AG04450 (cell line): Measurements from ENCODE around the gene GPR82. TPM values are rescaled to one million over a fixed set of nuclear protein-coding genes. Genes with fewer than 3 reads are reported as not detected.

Experiments
- CTCF ChIA-PET: fragments of 300-600, 350-600 bp; formaldehyde crosslinking; extraction: SDS; loops from one replicate; lab custom pipeline; 2022; ENCODE audit warnings: antibody characterized with exemption, inconsistent platforms; lab: Charles Lee
- POLR2A ChIA-PET: fragments of 350-600 bp; formaldehyde crosslinking; extraction: SDS; loops from one replicate; lab custom pipeline; 2021; ENCODE audit warnings: antibody characterized with exemption, inconsistent platforms; lab: Yijun Ruan, JAX
- DNase-seq: peaks from one replicate; pipeline ENCODE4 v3.0.0-alpha.2; 2011; ENCODE audit warnings: low read depth, low spot score
- H3K27ac ChIP-seq: one replicate; pipeline ENCODE4 v1.5.1; 2012; ENCODE audit warnings: low read depth, low read length, control low read depth
- H3K27me3 ChIP-seq: one replicate; pipeline ENCODE4 v1.6.0; 2012; ENCODE audit warnings: low read length; ENCODE audit not compliant: control insufficient read depth, insufficient read depth
- H3K4me3 ChIP-seq: 2 replicates; pipeline ENCODE4 v1.5.1; 2011; ENCODE audit warnings: mild to moderate bottlenecking, low read depth, low read length, control low read depth
- H3K9me3 ChIP-seq: 2 replicates; pipeline ENCODE4 v1.5.1; 2012; ENCODE audit warnings: low read length; ENCODE audit not compliant: control insufficient read depth, insufficient read depth
- CTCF ChIP-seq: IDR thresholded peaks from 2 replicates; pipeline ENCODE4 v1.5.1; 2011; ENCODE audit warnings: low read depth, low read length, control low read depth, inconsistent platforms
- polyA plus RNA-seq: library from polyadenylated mRNA; depleted of rRNA; stranded (reverse); fragments of >200 nt; gene quantifications from 2 replicates; pipeline ENCODE4 v1.2.3, GENCODE V29; 2011

GPR82 gene
- polyA plus RNA-seq, 1 experiment = not detected

- ChIA-PET POLR2A (no interaction called here), CTCF (no interaction called here)
- TF ChIP-seq CTCF = no peak
- Histone ChIP-seq H3K27ac (no peak overlapping the region), H3K9me3 (no peaks in the 10 kb centered on the region), H3K27me3 (no peaks in the 10 kb centered on the region), H3K4me3 (no peak overlapping the region)
- DNase-seq = peak; percentile 1
Observed at GRCh38 chrX:41722816-41723618, 964 bp upstream of the GPR82 start.

- CTCF ChIA-PET = no interaction called here
- no peak for DNase-seq
- H3K9me3 ChIP-seq = no peaks in the 10 kb centered on the region
- POLR2A ChIA-PET = no interaction called here
- TF ChIP-seq CTCF = no peak
- H3K27ac ChIP-seq = no peak overlapping the region
- no peaks in the 10 kb centered on the region for H3K27me3 ChIP-seq
- H3K4me3 ChIP-seq = no peak overlapping the region
Observed at GRCh38 chrX:41728125-41728524, 4.1 kb downstream of the GPR82 start.

- no peak for DNase-seq
- CTCF ChIA-PET = interaction anchor here (1.1 to 1.3 kb wide), 2 partner anchors 30 to 171 kb away, joined by 3 read pairs; no protein-coding TSS in a partner anchor
Observed at GRCh38 chrX:41730081-41730480, 6.1 kb downstream of the GPR82 start.

GRCh38 chrX:41732260-41732659 lies 8.3 kb downstream of the GPR82 start:
- no peak overlapping the region for H3K4me3 ChIP-seq
- no peak for TF ChIP-seq CTCF
- CTCF ChIA-PET = interaction anchor here (0.5 kb wide), 1 partner anchor 17 kb away, joined by 4 read pairs; no protein-coding TSS in a partner anchor
- POLR2A ChIA-PET = no interaction called here
- no peaks in the 10 kb centered on the region for H3K27me3 ChIP-seq
- no peak overlapping the region for H3K27ac ChIP-seq
- DNase-seq = no peak
- no peaks in the 10 kb centered on the region for H3K9me3 ChIP-seq

More at GRCh38 chrX:41730081-41730480, 6.1 kb downstream of the GPR82 start:
- no peak overlapping the region for H3K27ac ChIP-seq
- H3K9me3 ChIP-seq = no peaks in the 10 kb centered on the region
- POLR2A ChIA-PET = interaction anchor here (0.6 kb wide), 1 partner anchor 134 kb away, joined by 5 read pairs; no protein-coding TSS in a partner anchor
- no peak overlapping the region for H3K4me3 ChIP-seq
- TF ChIP-seq CTCF = no peak
- H3K27me3 ChIP-seq = no peaks in the 10 kb centered on the region

- ChIA-PET CTCF (no interaction called here), POLR2A (no interaction called here)
- no peak for DNase-seq
- Histone ChIP-seq H3K27ac (no peak overlapping the region), H3K4me3 (no peak overlapping the region), H3K27me3 (no peaks in the 10 kb centered on the region), H3K9me3 (no peaks in the 10 kb centered on the region)
- no peak for TF ChIP-seq CTCF
Observed at GRCh38 chrX:41733939-41734338, 10.0 kb downstream of the GPR82 start.
